Measurements from ENCODE around the gene SYPL1.

GRCh38 chr7:106116161-106116704, 4.1 kb upstream of the SYPL1 start:
- TF ChIP-seq FOXP2 (optimal IDR thresholded peaks at IDR 0.05; ENCODE audit: control extremely low read depth, extremely low read length, insufficient read depth) (no peak), EZH2 (IDR thresholded peaks at IDR 0.05) (no peak)
